Lower leg skin (tissue), 3 donors: Measurements from ENCODE around the gene REEP6.

Source experiments
- CTCF ChIP-seq, 3 donors: fragments of 450-650 bp; IDR thresholded peaks; one replicate each; pipeline ENCODE4 v1.5.1; 2016; ENCODE audit warnings: antibody characterized with exemption in 3 of 3, mild to moderate bottlenecking in 3 of 3, moderate library complexity in 2 of 3
- POLR2A ChIP-seq, 2 donors: fragments of 450-650 bp; IDR thresholded peaks; one replicate each; pipeline ENCODE4 v1.6.1; 2016 to 2017; ENCODE audit warnings: antibody characterized with exemption in 2 of 2, mild to moderate bottlenecking in 1 of 2, moderate library complexity in 1 of 2

- TF ChIP-seq CTCF (IDR thresholded peaks at IDR 0.05) (no peak), POLR2A (IDR thresholded peaks at IDR 0.05) (no peak)
Measured at GRCh38 chr19:1510807-1511206, 19.8 kb downstream of the REEP6 start.
